GM12865 (cell line): ENCODE measurements around the gene EPB41.
"Not testable (repeated sequence)": the region's sequence is repeated elsewhere in the genome, so short reads cannot be mapped to it uniquely, and the experiment has no call there.

Experiments used
- DNase-seq: peaks from one replicate; pipeline ENCODE4 v3.0.0; 2010; ENCODE audit warnings: low read depth
- H3K4me3 ChIP-seq: 2 replicates; pipeline ENCODE4 v1.5.1; 2011; ENCODE audit warnings: mild to moderate bottlenecking, low read depth, low read length, control low read depth
- CTCF ChIP-seq: IDR thresholded peaks from 2 replicates; pipeline ENCODE4 v1.5.1; 2011; ENCODE audit warnings: low read length, control low read depth, low read depth, inconsistent platforms; ENCODE audit not compliant: insufficient read depth; ENCODE audit errors: missing control alignments

The EPB41 gene

GRCh38 chr1:29056256-29056655 is 141.9 kb downstream of the EPB41 start:
- H3K4me3 ChIP-seq = no peak overlapping the region
- no peak for DNase-seq
- no peak for TF ChIP-seq CTCF

GRCh38 chr1:29057700-29058099 is 143.3 kb downstream of the EPB41 start:
- no peak for DNase-seq
- TF ChIP-seq CTCF = no peak

GRCh38 chr1:29062157-29062942 is 148.0 kb downstream of the EPB41 start:
- no peak for DNase-seq
- no peak for TF ChIP-seq CTCF
- H3K4me3 ChIP-seq = no peak overlapping the region

More at GRCh38 chr1:29057700-29058099, 143.3 kb downstream of the EPB41 start:
- H3K4me3 ChIP-seq = no peak overlapping the region

GRCh38 chr1:29064064-29064463 is 149.7 kb downstream of the EPB41 start:
- DNase-seq = no peak
- H3K4me3 ChIP-seq = no peak overlapping the region
- no peak for TF ChIP-seq CTCF

GRCh38 chr1:29077155-29077554 is 162.8 kb downstream of the EPB41 start:
- TF ChIP-seq CTCF = no peak
- no peak for DNase-seq

GRCh38 chr1:29079916-29080629 is 165.7 kb downstream of the EPB41 start:
- DNase-seq, H3K4me3 ChIP-seq: not testable (repeated sequence)

More at GRCh38 chr1:29077155-29077554, 162.8 kb downstream of the EPB41 start:
- no peak overlapping the region for H3K4me3 ChIP-seq

- H3K4me3 ChIP-seq = no peak overlapping the region
- TF ChIP-seq CTCF = no peak
- no peak for DNase-seq
Observed at GRCh38 chr1:29081201-29081600, 166.8 kb downstream of the EPB41 start.
